ENCODE results near the gene CHST1. TPM values are rescaled to one million over a fixed set of nuclear protein-coding genes. Genes with fewer than 3 reads are reported as not detected.

CHST1 gene
- total RNA-seq, 1 donor from 2014 or later = not detected

DNA sequence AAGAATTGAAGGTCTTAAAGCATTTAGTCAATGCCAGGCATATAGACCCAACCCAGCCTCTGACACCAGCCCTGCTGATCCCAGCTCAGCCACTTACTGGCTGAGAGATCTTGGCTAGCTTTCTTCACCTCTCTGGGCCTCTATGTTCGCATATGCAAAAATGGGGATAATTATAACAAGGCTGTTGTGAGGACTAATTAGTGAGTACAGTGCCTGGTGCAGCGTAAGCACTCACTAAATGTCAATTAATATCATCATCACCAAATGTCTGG is 10.5 kb downstream of the CHST1 start:
- peaks cover 3% of the 10 kb centered on the region for H3K4me1 Mint-ChIP-seq
- no peak overlapping the region for H3K4me3 Mint-ChIP-seq
- no peak overlapping the region for H3K27ac Mint-ChIP-seq
- DNase-seq (no peak), ATAC-seq (ENCODE audit: low read depth) (no peak)
- H3K27me3 Mint-ChIP-seq = peaks cover 28% of the 10 kb centered on the region
- TF ChIP-seq, protein P1, sequence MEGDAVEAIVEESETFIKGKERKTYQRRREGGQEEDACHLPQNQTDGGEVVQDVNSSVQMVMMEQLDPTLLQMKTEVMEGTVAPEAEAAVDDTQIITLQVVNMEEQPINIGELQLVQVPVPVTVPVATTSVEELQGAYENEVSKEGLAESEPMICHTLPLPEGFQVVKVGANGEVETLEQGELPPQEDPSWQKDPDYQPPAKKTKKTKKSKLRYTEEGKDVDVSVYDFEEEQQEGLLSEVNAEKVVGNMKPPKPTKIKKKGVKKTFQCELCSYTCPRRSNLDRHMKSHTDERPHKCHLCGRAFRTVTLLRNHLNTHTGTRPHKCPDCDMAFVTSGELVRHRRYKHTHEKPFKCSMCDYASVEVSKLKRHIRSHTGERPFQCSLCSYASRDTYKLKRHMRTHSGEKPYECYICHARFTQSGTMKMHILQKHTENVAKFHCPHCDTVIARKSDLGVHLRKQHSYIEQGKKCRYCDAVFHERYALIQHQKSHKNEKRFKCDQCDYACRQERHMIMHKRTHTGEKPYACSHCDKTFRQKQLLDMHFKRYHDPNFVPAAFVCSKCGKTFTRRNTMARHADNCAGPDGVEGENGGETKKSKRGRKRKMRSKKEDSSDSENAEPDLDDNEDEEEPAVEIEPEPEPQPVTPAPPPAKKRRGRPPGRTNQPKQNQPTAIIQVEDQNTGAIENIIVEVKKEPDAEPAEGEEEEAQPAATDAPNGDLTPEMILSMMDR (IDR thresholded peaks at IDR 0.05) = no peak
- no peaks in the 10 kb centered on the region for H3K9me3 Mint-ChIP-seq
- POLR2A ChIA-PET = no interaction called here
- intact Hi-C loops (cut with micrococcal nuclease) = loop anchor here (1.0 kb wide), 2 partner anchors 315 to 545 kb away; no protein-coding TSS in a partner anchor
- no peaks in the 10 kb centered on the region for H3K36me3 Mint-ChIP-seq (ENCODE audit: low read depth)
- CTCF ChIA-PET = interaction anchor here (0.9 to 4.3 kb wide), 8 partner anchors 8 to 544 kb away, joined by 3 to 32 read pairs (median 4); no protein-coding TSS in a partner anchor

DNA sequence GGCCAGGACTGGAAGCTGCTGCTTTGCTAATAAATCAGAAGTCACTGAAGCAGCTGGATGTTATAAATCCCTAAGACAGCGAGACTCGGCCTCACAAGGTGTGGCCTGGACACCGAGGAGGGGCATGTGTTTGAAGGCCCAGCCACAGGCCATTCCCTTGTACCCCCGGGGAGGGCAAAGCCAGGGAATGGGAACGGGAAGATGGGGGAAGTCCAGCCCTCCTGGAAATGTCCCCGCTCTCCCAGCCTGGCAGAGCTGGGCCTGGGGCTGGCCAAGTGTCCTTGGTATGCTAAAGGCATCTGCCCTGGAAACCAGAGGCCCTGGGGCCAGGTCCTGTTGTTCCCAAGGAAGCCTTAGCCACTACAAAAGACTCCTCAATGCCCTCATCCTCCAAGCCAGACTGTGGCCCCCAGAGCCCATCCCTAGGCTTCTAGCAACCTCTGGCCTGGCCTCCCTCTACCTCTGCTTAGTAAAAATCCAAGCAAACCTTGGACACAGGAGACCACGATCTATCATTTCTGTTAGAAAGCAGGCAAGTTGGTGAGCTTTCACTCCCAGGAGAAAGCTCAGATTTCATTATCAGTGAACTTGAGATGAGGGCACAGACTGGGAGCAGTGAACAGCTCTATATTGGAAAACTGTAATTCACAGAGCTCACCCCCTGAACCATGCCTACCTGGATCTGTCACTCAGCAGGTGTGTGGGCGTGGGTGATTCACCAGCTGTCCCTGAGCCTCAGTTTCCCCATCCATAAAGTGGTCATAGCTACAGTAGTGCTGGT is 11.0 kb downstream of the CHST1 start:
- ChIA-PET CTCF (interaction anchor here (0.9 to 4.3 kb wide), 9 partner anchors 8 to 544 kb away, joined by 3 to 32 read pairs (median 4); no protein-coding TSS in a partner anchor), POLR2A (no interaction called here)
- TF ChIP-seq, protein P1 (IDR thresholded peaks at IDR 0.05) = no peak
- Mint-ChIP-seq H3K36me3 (ENCODE audit: low read depth) (no peaks in the 10 kb centered on the region), H3K4me1 (peaks cover 3% of the 10 kb centered on the region), H3K27ac (no peak overlapping the region), H3K27me3 (peaks cover 27% of the 10 kb centered on the region), H3K4me3 (no peak overlapping the region), H3K9me3 (no peaks in the 10 kb centered on the region)
- no peak for DNase-seq
- ATAC-seq (ENCODE audit: low read depth) = no peak
- intact Hi-C loops (cut with micrococcal nuclease) = loop anchor here (1.0 kb wide), 2 partner anchors 314 to 544 kb away; no protein-coding TSS in a partner anchor

DNA sequence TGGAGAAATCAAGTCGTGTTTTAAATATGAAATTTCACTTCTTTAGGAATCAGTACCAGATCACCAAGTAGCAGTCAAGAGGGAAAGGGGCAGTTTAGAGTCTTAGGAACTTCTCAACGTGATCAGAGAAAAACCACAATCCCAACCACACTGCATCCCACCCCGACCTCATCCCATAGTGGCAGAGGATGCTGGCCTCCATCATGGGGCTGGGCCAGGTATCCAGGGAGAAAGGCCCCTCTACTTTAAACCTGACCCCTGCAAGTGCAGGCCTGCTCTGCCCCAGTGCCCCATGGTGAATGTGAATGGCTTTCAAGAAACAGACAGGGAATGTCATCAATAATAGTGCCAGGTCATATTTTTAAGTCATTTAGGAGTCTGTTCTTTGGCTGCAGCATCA is 12.1 kb downstream of the CHST1 start:
- Mint-ChIP-seq H3K27ac (no peak overlapping the region), H3K4me3 (no peak overlapping the region), H3K36me3 (ENCODE audit: low read depth) (no peaks in the 10 kb centered on the region), H3K9me3 (no peaks in the 10 kb centered on the region), H3K27me3 (peaks cover 27% of the 10 kb centered on the region), H3K4me1 (peaks cover 3% of the 10 kb centered on the region)
- ChIA-PET POLR2A (no interaction called here), CTCF (interaction anchor here (1.3 kb wide), 1 partner anchor 279 kb away, joined by 3 read pairs; no protein-coding TSS in a partner anchor)
- ATAC-seq (ENCODE audit: low read depth) (no peak), DNase-seq (no peak)
- intact Hi-C loops (cut with micrococcal nuclease) = no loop called here
- TF ChIP-seq, protein P1 (IDR thresholded peaks at IDR 0.05) = no peak

DNA sequence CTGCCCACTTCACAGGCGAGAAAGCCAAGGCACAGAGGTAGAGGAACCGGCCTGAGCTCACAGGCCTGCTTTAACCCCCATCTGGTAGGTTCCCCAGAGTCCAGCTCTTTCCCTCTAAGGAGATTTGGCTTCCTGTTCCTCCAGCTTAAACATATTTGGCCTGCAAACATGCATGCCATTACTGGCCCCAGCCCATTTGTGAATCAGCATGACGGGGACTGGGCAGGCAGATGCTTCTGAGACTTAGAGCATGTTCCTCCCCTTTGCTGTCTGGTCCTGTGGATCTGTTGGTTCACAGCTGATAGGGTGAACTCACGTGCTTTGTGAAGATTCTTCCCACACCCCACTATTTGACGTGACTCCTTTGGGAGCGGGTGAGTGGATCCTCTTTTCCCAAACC is 12.6 kb downstream of the CHST1 start:
- POLR2A ChIA-PET = no interaction called here
- Mint-ChIP-seq H3K9me3 (no peaks in the 10 kb centered on the region), H3K4me1 (peaks cover 3% of the 10 kb centered on the region), H3K4me3 (no peak overlapping the region), H3K36me3 (ENCODE audit: low read depth) (no peaks in the 10 kb centered on the region), H3K27ac (no peak overlapping the region), H3K27me3 (peaks cover 25% of the 10 kb centered on the region)
- intact Hi-C loops (cut with micrococcal nuclease) = no loop called here
- TF ChIP-seq, protein P1 (IDR thresholded peaks at IDR 0.05) = no peak
- DNase-seq (no peak), ATAC-seq (ENCODE audit: low read depth) (no peak)
- CTCF ChIA-PET = interaction anchor here (1.3 kb wide), 1 partner anchor 279 kb away, joined by 3 read pairs; no protein-coding TSS in a partner anchor

DNA sequence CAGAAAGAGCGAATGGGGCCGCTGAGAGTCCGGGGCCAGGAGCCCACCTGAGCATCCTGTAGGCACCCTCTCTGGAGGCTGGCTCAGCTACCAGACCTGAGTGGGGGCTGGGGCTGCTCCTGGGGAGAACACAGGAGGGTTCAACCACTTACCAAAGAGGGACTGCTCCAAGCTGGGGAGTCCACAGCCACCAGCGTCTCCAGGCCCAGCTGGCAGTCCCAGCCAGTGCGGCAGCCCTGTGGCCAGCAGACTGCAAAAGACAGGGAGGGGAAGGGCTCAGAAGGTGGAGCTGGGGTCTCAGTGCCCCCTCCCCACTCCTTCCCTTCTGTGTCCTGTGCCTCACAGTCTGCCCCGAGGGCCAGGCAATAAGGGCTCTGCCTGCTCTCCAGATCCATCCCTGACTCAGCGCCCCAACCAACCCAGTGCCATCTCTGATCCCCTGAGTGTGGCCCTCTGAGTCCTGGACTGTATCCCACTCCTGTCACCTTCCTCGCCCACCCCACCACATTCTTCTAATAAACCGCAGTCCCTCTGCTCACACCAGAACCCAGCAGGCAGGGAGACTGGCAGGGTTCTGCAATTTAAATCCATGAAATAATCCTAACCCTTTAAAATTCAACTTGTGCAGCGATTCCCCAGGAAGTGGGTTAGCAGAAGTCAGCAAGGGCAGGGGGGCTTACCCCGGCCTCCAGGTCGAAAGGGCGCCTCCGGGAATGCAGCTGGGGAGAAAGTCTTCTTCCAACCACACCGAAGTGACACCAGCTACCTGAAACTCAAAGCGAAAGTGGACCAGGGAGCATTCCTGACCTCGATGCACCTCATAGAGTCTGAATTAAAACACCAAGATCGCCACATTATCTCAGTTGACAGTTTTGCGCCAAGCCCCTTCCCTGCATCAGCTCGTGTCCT is 13.3 kb downstream of the CHST1 start:
- DNase-seq = no peak
- peaks cover 3% of the 10 kb centered on the region for H3K4me1 Mint-ChIP-seq
- H3K27ac Mint-ChIP-seq = no peak overlapping the region
- ChIA-PET CTCF (no interaction called here), POLR2A (no interaction called here)
- no peaks in the 10 kb centered on the region for H3K36me3 Mint-ChIP-seq (ENCODE audit: low read depth)
- no peaks in the 10 kb centered on the region for H3K9me3 Mint-ChIP-seq
- H3K4me3 Mint-ChIP-seq = no peak overlapping the region
- intact Hi-C loops (cut with micrococcal nuclease) = no loop called here
- no peak for ATAC-seq (ENCODE audit: low read depth)
- TF ChIP-seq, protein P1 (IDR thresholded peaks at IDR 0.05) = no peak
- peaks cover 23% of the 10 kb centered on the region for H3K27me3 Mint-ChIP-seq
